HPDE6-E6E7 (cell line): ENCODE results near the gene CLTB.

Source experiments
- DNase-seq: peaks from one replicate; pipeline ENCODE4 v3.0.0; 2011; ENCODE audit warnings: missing footprints; ENCODE audit errors: extremely low spot score

Gene CLTB

GRCh38 chr5:176352116-176352878 lies 64.0 kb downstream of the CLTB start:
- no peak for DNase-seq

GRCh38 chr5:176350416-176350815 lies 65.9 kb downstream of the CLTB start:
- no peak for DNase-seq

GRCh38 chr5:176342766-176343458 lies 73.4 kb downstream of the CLTB start:
- DNase-seq: no peak
